GM13976 (cell line): Measurements from ENCODE around the gene TACR2.
A peak's percentile ranks its signal among the peaks of the same experiment; 100 is the strongest.

ENCODE experiments used
- DNase-seq: peaks from one replicate; pipeline ENCODE4 v3.0.0; 2012; ENCODE audit warnings: low spot score
- CTCF ChIP-seq: IDR thresholded peaks from 2 replicates; pipeline ENCODE4 v1.5.1; 2012; ENCODE audit warnings: borderline replicate concordance, mild to moderate bottlenecking; ENCODE audit not compliant: insufficient read depth; ENCODE audit errors: extremely low read depth, missing control alignments, control extremely low read depth
- in situ Hi-C: fragments of 300-500 bp; cut with MboI; formaldehyde crosslinking; loops from one replicate; pipeline ENCODE4 v1.12.0; 2022; ENCODE audit warnings: low sequenced_read_pairs, mixed read lengths, inconsistent platforms; ENCODE audit not compliant: unreplicated experiment

The TACR2 gene

GRCh38 chr10:69415049-69415448 is 1.7 kb downstream of the TACR2 start:
- in situ Hi-C loops, result no loop called here
- DNase-seq, result no peak
- no peak for TF ChIP-seq CTCF

- TF ChIP-seq CTCF, result no peak
- no peak for DNase-seq
- in situ Hi-C loops, result no loop called here
These were observed 2.4 kb downstream of the TACR2 start for GRCh38 chr10:69414036-69415018.

- peak; percentile 72 for DNase-seq
- in situ Hi-C loops, result no loop called here
- TF ChIP-seq CTCF, result peak; percentile 38
These were observed 3.4 kb downstream of the TACR2 start for GRCh38 chr10:69413221-69413865.

- in situ Hi-C loops, result no loop called here
- no peak for DNase-seq
- no peak for TF ChIP-seq CTCF
These were observed 4.4 kb downstream of the TACR2 start for GRCh38 chr10:69412232-69412790.

GRCh38 chr10:69411476-69411875 is 5.2 kb downstream of the TACR2 start:
- in situ Hi-C loops, result no loop called here
- no peak for DNase-seq
- TF ChIP-seq CTCF, result no peak

GRCh38 chr10:69410487-69410886 is 6.2 kb downstream of the TACR2 start:
- in situ Hi-C loops, result no loop called here

More at GRCh38 chr10:69410487-69410886, 6.2 kb downstream of the TACR2 start:
- DNase-seq, result no peak
- no peak for TF ChIP-seq CTCF
